Hepatic stellate cell (primary cell): ENCODE results near the gene CGB2.
A peak's percentile ranks its signal among the peaks of the same experiment; 100 is the strongest.
"Not testable (repeated sequence)": the region's sequence is repeated elsewhere in the genome, so short reads cannot be mapped to it uniquely, and the experiment has no call there.

ENCODE experiments used
- DNase-seq: peaks from one replicate; pipeline ENCODE4 v3.0.0; 2011; ENCODE audit warnings: low spot score

The CGB2 gene

DNA sequence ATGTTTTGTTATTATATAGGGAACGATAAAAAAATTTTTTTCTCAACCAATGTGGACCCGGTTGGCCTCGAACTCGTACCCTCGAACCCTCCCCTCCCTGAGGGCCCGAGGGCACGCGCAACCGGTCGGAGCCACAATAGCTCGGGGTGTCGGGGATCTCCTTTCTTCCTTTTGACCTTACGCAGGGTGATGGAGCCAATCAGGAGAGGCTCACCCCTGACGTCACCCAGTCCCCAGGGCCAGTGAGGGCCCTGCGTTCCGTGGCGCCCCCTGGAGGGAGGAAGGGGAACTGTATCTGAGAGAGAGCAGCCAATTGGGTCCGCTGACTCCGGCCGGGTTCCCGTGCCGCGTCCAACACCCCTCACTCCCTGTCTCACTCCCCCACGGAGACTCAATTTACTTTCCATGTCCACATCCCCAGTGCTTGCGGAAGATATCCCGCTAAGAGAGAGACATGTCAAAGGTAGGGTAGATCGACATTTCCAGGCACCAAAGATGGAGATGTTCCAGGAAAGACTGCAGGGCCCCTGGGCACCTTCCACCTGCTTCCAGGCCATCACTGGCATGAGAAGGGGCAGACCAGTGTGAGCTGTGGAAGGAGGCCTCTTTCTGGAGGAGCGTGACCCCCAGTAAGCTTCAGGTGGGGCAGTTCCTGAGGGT, at the start of gene CGB2:
CGB2 (plus strand) TSS at position 249 of the 660 bp plus-strand sequence; CDS start at position 455, 206 bp downstream.
- DNase-seq, result not testable (repeated sequence)

DNA sequence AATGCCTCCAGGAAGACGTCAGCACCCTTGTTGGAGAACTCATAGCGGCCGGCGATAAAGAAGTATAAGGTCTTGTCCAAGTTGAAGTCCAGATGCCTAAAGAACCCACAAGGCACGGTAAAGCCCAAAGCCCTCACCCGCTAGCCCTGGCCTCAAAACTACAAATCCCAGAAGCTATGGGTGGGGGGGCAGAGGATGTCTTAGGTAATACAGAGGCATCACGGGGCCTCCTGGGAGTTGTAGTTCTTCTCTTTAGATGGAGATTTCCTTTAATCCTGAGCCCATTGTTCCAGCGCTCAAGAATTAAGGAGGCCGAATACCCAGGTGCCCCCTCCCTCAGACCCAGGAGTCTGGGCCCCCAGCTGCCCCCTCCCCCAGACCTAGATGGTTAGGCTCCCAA, 49.4 kb upstream of the CGB2 start:
- DNase-seq, result no peak

- DNase-seq, result no peak
Observed at GRCh38 chr19:48985711-48986110, 46.0 kb upstream of the CGB2 start.

GRCh38 chr19:48986211-48986610, 45.5 kb upstream of the CGB2 start:
- DNase-seq, result no peak

GRCh38 chr19:48987323-48987722, 44.4 kb upstream of the CGB2 start:
- no peak for DNase-seq

- DNase-seq, result no peak
Observed at GRCh38 chr19:48988286-48988685, 43.4 kb upstream of the CGB2 start.

DNA sequence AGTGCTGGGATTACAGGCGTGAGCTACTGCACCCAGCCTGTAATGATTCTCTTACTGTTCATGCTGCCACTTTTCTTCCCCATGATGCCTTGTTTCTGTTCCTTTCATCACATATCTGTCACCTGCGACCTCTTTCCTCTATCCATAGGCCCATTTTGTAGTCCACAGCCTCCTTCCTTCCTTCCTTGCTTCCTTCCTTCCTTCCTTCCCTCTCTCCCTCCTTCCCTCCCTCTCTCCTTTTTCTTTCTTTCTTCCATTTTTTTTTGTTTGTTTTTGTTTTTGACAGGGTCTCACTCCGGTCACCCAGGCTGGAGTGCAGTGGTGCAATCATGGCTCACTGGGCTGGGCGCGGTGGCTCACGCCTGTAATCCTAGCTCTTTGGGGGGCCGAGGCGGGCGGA, 42.8 kb upstream of the CGB2 start:
- DNase-seq, result no peak

- DNase-seq, result no peak
Observed at GRCh38 chr19:48989701-48990291, 41.9 kb upstream of the CGB2 start.

GRCh38 chr19:48990400-48990799, 41.3 kb upstream of the CGB2 start:
- DNase-seq, result no peak

GRCh38 chr19:48991011-48991609, 40.6 kb upstream of the CGB2 start:
- DNase-seq, result no peak

DNA sequence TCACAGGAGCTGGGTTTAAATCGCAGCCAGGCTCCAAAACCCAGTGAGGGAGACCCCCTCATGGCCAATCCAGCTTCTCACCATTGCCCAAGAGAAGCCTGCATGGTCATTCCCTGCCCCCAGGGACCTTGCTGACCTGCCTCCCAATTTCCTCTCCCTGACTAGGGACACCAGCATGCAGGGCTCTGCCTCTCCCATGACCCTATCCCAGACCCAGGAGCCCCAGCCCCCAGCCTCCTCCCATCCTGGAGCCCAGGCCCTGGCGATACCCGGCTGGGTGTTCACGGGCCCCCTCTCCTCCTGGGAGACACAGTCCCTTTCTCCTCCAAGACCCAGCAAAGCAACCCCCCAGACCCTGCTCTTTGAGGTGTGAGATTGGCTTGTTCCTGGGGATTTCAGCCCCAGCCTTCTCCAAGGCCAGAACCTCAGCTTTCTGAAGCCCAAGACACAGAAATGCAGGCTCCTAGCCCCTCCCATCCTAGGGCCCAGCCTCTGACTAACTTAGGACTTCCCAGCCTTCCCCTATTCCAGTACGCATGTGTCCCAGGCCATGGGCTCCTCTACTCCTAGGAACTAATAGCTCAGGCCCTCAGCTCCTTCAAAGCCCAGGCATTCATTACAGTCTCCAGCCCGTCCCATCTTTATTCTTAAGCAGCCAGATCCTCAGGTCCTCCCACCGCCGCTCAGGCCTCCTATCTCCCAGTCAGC, 39.7 kb upstream of the CGB2 start:
- DNase-seq, result peak; percentile 97

GRCh38 chr19:48992581-48993174, 39.0 kb upstream of the CGB2 start:
- DNase-seq, result no peak

DNA sequence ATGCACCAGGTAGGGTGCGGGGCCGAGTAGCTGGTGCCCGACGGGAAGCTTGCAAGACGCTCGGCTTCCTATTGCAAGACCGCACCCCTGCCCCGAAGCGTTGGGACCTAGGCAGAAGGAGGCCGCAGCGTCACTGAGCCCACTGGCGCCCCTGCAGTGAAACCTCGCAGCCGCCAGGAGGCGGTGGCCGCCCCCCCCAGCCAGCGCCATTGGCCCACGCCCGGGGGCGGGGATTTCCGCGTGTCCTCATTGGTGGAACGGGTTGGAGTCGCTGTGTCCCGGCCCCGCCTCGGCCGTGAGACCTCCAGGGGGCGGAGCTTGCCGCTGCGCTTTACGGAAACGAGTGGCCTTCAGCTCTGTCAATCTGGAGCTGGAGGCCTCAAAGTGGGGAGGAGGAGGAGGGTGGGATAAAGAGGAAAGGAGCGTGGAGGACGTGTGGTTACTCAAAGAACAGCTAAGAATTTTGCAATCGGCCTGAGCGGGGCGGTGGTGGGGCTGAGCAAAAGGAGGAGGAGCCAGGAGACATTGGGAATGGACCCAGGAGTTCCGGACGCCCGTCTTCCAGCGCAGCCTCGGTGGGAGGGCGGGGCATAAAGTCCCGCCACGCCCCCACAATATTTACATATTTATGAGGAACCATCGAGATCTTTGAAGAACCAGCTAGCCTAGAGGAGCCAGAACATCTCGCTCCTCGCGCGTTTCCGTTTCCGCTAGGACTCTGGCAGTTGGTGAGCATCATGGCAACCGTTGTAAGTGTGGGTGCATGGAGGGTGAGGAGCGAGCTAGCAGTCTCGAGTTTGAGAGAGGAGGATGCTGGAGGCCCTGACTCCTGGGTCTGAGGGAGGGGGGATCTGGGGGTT, 38.3 kb upstream of the CGB2 start, which contains the start of the genes GYS1 and RUVBL2:
GYS1 (minus strand) TSS at position 135 of the 860 bp plus-strand sequence. CDS start 197 bp downstream, outside the sequence.
RUVBL2 (plus strand) TSS at position 713 of the 860 bp plus-strand sequence; CDS start at position 738, 25 bp downstream.
- peak; percentile 99 for DNase-seq

- DNase-seq, result no peak
Observed at GRCh38 chr19:48994035-48994386, 37.7 kb upstream of the CGB2 start.

DNA sequence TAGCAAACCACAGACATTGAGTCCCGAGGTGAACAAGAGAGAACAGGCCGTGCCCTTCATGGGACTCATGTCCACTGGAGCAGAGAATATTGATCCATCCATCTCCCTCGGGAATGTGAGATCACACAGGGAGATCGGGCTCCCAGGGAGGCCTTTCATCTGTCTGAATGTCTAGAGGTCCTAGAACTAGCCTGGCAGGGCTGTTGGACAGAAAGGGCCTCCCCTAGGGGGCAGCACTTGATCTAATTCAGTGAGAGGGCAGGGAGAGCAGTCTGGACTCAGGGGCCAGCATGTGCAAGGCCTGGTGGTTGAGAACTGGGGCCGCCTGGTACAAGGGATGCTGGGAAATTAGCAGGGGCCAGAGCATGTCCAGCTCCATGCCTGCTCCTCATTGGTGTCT, 33.7 kb upstream of the CGB2 start:
- DNase-seq, result no peak

DNA sequence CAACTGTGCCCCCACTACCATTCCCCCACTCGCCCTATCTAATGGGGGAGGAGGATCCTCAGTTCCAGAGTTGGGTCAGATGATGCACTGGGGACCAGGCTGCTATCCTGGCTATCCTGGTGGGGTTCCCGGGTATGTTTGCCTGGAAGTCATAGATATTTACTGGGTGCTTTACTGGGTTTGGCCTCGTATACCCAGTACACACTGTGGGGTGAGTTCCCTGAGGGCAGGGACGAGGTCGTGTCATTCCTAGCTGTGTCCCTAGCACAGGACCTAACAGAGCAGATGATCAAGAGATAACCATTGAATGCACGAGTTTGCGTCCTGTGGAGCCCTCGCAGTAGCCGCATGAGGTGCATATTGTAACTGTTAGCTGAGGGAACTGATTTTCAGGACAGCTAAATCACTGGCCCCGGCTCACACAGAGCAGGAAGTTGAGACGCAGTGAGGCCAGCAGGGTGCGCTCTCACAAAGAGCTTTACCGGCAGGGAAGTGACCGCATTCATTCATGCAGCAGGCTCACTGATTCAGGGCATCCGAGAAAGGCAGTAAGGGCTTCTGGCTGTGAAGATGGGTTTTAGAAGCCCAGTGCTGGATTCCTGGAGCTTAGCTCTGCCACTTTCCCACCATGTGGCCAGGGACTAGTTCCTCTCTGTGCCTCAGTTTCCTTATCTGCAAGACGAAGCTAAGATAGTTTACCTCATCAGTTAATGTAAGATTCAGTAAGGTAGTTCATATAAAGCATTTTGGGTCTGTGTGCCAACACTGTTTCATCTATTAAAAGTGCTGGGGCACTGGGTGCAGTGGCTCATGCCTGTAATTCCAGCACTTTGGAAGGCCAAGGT, 32.0 kb upstream of the CGB2 start:
- peak; percentile 80 for DNase-seq

DNA sequence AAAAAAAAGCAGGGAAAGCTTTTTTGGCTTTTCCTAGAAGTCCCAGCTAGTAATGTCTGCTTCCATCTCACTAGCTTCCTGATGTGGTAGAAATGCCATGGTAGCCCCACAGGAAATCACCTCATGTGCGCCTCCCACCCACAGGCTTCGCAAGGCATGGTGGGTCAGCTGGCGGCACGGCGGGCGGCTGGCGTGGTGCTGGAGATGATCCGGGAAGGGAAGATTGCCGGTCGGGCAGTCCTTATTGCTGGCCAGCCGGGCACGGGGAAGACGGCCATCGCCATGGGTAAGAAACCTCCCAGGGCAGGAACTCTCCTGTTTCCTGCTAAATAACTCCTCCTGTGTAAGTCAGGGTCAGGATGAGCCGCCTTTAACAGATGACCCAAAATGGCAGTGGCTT, 27.6 kb upstream of the CGB2 start:
- no peak for DNase-seq

GRCh38 chr19:49004964-49005614, 26.6 kb upstream of the CGB2 start:
- no peak for DNase-seq

- DNase-seq, result no peak
Observed at GRCh38 chr19:49006905-49007304, 24.8 kb upstream of the CGB2 start.

GRCh38 chr19:49009828-49010227, 21.9 kb upstream of the CGB2 start:
- no peak for DNase-seq
